GM12874 (cell line): Measurements from ENCODE around the gene CCNG2.

Source experiments
- CTCF ChIP-seq: IDR thresholded peaks from 2 replicates; pipeline ENCODE4 v1.5.1; 2011; ENCODE audit warnings: low read depth, mild to moderate bottlenecking, control low read depth, low read length, moderate library complexity; ENCODE audit not compliant: insufficient read depth

CCNG2 gene

GRCh38 chr4:77169481-77169880 lies 12.5 kb downstream of the CCNG2 start:
- no peak for TF ChIP-seq CTCF

DNA sequence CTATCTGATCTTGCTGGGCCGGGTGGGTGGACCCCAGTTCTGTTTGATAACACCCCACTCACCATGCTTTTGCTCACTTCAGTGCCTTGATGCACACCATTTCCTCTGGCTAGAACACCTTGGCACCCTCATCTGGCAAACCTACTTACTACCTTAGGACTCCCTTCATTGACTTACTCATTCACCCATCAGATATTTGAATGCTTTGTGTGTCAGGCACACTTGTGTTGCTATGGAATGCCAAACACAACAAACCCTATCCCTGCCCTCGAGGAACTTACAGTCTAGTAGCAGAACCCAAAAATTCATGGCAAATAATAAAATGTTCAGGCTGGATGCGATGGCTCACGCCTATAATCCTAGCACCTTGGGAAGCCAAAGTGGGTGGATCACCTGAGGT lies 13.9 kb downstream of the CCNG2 start:
- TF ChIP-seq CTCF, result no peak

DNA sequence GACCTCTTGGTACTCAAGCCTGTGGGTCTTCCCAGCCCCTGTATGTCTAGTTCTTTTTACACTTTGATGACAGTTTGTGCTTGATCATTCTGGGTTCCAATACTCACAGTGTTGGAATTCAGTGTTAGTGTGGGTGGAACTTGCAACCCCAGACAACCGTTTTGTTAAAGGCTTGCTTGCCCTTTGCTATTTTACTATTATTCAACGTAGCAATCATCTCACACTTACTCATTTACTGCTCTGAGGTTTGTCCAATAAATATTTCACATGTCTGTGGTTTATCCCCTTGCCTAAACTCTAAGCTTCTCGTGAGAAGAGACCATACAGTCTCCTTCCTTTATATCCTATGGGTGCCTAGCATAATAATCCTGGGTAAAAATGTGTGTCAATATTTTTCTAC lies 15.3 kb downstream of the CCNG2 start:
- no peak for TF ChIP-seq CTCF

DNA sequence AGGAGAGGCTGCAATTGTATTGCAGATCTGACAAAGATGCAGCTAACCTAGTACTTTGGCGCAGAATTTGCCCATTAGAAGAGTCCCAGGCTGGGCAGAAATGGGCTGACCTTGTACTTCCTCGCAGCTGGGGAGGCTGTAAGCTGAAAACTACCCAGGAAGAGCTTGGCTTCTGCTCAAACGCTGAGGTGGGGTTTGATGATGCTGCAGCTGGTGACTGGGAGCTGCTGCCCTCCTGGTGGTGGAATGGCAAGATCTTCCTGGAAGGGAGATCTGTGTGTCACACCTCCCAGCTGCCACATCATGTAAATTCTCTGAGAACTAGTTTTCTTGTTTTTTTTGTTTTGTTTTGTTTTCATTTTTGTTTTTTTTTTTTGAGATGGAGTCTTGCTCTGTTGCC lies 17.4 kb downstream of the CCNG2 start:
- no peak for TF ChIP-seq CTCF

DNA sequence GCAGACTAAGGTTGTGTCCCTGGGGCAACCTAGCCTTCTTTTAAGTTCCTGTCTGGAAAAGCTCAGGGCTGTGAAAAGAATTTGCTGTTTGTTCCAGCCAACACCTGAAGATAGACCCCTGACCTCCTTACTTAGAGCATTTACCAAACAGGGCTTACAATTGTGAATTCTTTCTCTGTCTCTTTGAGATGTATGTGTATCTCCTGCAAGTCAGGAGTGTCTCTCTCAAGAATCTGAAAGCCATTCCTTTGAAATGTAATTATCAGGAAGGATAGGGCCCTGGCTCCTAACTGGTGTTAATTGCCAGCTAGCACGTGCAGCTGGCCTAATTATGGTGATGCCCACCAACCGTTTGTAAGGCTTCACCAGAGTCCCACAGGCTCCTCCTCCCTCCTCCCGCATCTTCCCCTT lies 18.2 kb downstream of the CCNG2 start:
- no peak for TF ChIP-seq CTCF

GRCh38 chr4:77176640-77177039 lies 19.6 kb downstream of the CCNG2 start:
- TF ChIP-seq CTCF, result no peak

DNA sequence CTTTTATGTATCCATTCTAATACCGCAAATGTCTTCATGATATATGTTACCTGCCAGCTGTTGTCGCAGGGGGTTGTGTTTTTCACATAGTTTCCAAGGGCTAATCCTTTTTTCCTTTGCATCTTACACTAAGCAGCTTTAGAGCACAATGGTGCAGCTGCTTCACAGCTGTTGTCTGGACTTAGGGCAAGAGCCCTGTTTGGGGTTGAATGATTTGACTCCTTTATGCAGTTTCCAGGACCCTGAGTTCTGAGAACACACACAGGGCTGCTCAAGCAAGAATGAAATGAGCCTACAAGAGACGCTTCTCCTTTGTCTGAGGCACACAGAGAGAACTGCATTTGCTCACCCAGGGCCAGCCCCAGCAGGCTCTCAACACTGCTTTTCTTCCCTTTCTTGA lies 20.2 kb downstream of the CCNG2 start:
- no peak for TF ChIP-seq CTCF

DNA sequence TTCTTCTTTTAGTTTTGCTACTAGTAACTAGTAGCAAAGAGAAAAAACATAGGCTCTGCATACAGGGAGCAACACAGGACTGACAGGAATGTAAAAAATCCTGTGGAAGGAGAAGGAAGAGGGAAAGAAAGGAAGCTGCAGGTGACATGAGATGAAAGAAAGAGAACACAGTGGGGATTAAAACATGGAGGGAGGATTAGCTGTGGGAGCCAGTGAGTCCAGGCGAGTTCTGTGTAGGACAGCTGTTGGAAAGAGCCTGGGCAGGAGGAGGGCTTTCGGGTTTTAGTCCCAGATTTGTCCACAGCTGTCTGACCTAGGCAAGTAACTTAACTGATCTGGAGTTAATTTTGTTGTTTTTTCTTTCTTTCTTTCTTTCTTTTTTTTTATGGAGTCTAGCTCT lies 21.6 kb downstream of the CCNG2 start:
- TF ChIP-seq CTCF, result no peak
